Endometrium (tissue), 2 donors: Measurements from ENCODE around the gene SDK1.
"Not testable (repeated sequence)": the region's sequence is repeated elsewhere in the genome, so short reads cannot be mapped to it uniquely, and the experiment has no call there.

Experiments
- FAIRE-seq: peaks from 2 replicates; lab custom pipeline; 2012; peaks lifted over from hg19 to GRCh38; lab: Jason Lieb, UNC
- donor health status: control.
- donor health status: control.

Gene SDK1

DNA sequence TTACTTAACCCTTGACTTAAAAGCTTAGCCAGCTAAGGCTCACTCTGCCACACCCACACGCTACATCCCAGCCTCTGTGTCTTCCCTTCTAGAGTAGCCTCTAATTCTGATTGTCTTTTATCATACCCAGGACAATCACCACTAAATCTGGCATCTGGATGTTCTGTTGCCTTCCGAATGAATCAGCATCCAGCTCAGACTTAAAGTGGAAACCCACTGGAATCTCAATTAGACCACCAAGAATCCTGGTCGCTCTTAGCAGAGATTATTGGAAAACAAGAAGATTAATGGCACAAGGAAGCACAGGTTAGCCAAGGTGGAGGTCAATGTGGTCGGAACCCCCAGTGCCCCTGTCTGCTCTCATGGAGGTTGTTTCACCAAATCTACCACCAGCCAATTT, 976.9 kb downstream of the SDK1 start:
- no peak for FAIRE-seq

- FAIRE-seq, result no peak
Observed at GRCh38 chr7:4279216-4279615, 978.2 kb downstream of the SDK1 start.

- no peak for FAIRE-seq
Observed at GRCh38 chr7:4281231-4281993, 980.4 kb downstream of the SDK1 start.

DNA sequence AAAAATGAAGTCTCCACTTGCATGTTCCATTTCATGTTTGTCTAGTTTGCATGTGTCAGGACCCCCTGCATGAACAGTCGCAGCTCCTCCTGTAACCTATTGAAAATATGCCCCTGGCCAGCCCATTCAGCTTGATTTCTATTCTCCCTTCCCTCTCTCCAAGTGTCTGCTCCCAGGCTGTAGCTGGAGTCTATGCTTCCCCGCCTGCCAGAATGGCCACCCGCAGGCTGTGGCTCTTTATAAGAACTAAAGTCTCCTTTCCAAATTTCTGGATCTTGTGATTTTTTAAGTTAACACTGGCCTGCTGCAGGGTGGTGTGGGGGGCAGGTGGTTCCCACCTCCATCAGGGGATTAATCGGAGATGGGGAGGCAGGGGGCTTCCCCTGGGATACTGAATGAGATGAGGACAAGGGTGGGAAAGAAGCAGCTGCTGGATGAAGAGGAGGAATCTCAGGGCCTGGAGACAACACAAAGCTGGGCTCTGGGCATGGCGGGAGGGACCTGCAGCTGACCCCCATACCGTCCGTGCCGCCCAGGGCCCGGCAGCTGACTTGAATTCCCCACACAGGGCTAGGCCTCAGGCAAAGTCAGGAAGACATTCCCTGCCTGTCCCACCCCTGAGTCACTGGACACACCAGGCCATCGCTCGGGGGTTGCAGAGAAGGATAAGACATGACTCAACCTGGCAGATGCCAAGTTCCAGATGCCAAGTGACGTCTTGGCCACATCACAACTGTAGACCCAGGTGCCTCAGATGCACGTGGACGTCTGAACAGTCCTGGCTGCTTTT, 981.6 kb downstream of the SDK1 start:
- no peak for FAIRE-seq

- FAIRE-seq, result no peak
Observed at GRCh38 chr7:4286351-4286750, 985.3 kb downstream of the SDK1 start.

DNA sequence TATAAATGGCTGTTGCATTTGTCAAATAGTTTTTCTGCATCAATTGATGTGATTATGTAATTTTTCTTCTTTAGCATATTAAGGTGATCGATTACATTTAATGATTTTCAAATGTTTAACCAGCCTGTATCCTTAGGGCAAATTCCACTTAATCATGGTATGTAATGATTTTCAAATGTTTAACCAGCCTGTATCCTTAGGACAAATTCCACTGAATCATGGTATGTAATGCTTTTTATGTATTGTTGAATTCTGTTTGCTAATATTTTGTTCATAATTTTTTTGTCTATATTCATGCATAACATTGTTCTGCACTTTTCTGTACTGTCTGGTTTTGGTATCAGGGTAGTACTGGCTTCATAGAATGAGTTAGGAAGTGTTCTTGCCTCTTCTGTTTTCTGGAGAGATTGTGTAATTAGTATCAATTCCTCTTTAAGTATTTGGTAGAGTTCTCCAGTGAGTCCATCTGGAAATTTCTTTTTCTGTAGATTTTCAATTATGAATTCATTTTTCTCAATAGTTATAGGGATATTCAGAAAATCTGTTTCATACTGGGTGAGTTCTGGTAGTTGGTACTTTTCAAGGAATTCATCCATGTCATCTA, 987.8 kb downstream of the SDK1 start:
- FAIRE-seq, result no peak

DNA sequence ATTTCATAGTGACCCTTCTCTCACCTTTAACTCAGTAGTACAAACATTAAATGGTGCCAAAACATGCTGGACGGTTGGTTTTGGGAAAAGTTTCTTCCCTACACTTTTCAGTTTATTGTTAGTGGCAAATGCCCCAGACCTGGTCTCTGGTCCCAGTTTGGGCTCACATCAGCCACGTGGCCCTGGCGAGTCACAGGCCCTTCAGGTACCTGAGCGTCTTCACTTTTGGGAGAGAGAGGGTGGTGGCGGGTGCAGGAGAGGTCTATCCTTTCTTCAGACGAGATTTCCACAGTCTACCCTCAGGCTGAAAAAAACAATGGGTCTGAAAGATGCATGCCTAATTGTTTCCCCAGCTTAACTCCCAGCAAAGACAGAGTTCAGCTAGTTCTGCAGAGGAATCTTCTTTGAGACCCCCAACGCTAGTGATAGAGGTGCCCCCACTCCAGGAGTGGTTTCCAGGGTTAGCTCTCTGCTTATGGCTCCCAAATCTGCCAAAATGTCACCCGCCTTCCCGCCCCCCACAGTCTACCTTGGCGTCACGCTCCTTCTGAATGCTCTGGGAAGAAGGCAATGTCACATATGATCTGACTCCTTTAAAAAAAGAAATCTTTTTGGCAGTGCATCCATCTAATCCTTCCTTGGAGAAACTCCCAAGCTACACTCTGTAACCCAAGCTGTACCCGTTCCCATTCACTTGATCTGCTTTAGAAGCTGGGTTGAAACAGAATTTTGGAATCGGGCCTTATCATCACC, 996.3 kb downstream of the SDK1 start:
- no peak for FAIRE-seq

DNA sequence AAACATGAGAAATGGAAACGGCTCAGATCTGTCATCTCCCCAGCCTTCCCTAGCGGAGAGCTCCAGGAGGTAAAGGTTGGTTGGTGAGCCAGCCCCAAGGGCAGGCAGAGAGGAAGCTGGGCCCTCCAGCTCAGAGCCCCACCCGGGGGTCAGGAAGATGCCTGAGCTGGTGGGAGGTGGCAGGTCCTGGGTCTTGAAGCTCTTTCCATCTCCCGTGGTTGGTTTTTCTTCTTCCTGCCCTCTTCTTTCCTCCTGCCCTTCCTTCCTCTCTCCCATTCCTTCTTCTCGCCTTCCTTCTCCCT, 996.8 kb downstream of the SDK1 start:
- no peak for FAIRE-seq

- no peak for FAIRE-seq
Observed at GRCh38 chr7:4299431-4299830, 998.4 kb downstream of the SDK1 start.

DNA sequence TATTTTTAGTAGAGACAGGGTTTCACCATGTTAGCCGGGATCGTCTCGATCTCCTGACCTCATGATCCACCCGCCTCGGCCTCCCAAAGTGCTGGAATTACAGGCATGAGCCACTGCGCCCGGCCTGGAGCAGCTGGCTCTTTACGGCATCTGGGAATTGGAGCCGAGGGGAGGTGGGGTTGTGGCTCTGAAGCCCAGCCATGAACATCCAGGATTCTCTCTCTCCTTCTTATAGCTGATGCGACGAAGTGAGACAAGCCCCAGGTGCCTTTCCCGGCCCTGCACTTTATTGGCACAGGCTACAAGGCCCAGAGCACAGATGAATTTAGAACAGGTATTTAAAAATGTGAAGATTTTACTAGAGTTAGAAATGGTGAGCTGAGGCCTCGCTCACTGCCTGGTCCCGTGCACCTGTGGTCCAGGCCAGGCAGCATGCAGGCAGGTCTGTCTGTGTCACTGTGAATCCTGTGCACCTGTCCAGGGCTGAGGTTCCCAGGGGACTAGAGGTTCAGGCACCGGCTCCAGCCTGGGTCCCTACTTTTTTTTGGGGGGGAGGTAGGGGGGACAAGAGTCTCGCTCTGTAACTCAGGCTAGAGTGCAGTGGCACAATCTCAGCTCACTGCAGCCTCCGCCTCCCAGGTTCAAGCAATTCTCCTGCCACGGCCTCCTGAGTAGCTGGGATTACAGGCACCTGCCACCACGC, 1001.3 kb downstream of the SDK1 start:
- FAIRE-seq, result no peak

DNA sequence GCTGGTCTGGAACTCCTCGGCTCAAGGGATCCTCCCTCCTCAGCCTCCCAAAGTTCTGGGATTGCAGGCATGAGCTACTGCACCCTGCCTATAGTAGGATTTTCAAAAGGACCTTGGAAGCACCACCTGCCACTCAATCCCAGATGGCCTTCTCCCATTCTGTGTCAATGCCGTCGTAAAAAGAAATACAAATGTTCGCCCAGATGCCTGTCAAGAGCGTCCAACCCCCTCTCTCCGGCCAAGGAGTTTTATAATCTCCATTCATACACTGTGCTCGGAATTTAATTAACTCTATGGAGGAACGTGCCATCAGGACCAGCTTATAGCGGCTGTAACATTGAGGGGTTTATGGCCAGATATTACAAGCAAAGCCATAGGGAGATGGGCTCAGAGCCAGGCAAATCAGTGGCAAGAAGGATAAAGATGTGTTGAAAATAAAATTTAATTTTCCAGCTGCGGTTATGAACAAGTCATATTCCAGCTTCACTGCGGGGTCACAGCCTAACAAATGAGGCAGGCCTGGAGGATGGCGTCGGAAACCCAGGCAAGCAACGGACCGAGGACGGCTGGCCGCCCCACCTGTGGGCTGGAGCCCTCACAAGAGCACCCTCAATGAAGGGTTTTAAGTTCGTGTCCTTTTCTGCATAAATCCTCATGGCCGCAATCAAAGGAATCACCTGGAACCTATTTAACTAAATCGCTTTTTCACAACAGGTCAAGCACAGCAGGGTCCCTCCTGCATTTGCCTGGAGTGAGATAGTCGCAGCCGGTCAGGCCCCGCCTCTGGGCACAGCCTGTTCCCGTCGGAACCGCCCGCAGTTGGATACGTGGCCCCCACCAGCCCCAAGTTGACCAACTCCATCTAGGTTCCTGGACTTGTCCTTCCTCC, 1006.5 kb downstream of the SDK1 start:
- FAIRE-seq, result no peak

DNA sequence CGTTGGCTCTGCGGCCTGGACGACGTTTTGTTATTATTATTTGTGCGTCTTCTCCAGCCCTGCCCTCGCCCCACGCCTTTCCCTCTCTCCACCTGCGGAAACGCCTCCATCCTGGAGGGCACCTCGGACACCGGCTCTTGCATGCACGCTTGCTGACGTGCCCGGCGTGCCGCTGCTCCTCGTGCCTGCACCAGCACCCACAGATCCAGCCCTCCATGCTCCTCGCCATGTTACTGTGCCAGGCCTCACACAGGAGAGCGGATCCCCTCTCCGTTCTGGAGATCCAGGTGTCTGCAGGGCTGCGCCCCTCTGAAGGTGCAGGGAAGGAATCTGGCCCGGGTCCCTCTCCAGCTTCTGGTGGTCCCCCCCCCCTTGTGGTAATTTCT, 1007.1 kb downstream of the SDK1 start:
- no peak for FAIRE-seq

DNA sequence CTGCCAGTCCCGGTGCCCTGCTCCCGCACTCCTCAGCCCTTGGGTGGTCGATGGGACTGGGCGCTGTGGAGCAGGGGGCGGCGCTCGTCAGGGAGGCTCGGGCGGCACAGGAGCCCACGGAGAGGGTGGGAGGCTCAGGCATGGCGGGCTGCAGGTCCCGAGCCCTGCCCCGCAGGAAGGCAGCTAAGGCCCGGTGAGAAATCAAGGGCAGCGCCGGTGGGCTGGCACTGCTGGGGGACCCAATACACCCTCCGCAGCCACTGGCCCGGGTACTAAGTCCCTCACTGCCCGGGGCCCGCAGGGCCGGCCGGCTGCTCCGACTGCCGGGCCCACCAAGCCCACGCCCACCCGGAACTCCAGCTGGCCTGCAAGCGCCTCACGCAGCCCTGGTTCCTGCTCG, 1012.9 kb downstream of the SDK1 start:
- FAIRE-seq, result not testable (repeated sequence)

- not testable (repeated sequence) for FAIRE-seq
Observed at GRCh38 chr7:4314316-4314715, 1013.3 kb downstream of the SDK1 start.
